Neutrophil (primary cell): Measurements from ENCODE around the gene HIVEP3.

Experiments
- H3K27ac ChIP-seq: fragments of 200-600 bp; sonication (generic); 2 replicates; pipeline ENCODE4 v1.5.1; 2016; ENCODE audit warnings: mild to moderate bottlenecking, moderate library complexity
- H3K27me3 ChIP-seq: fragments of 200-600 bp; sonication (generic); 2 replicates; pipeline ENCODE4 v1.6.0; 2016; ENCODE audit warnings: mild to moderate bottlenecking
- H3K36me3 ChIP-seq: fragments of 200-600 bp; sonication (generic); 2 replicates; pipeline ENCODE4 v1.5.1; 2017
- H3K4me1 ChIP-seq, 2 experiments: fragments of 200-600 bp in 1 of 2; sonication (generic) in 1 of 2; 1 replicate in 1 of 2; 2 replicates in 1 of 2; pipeline versions ENCODE4 v1.5.1 to v1.6.1; 2013 to 2016; ENCODE audit warnings: low read depth in 1 of 2, low read length in 1 of 2, mild to moderate bottlenecking in 1 of 2, moderate library complexity in 1 of 2; ENCODE audit not compliant: control insufficient read depth in 1 of 2, insufficient read depth in 1 of 2
- H3K4me3 ChIP-seq, 2 experiments: fragments of 200-600 bp in 1 of 2; sonication (generic) in 1 of 2; 1 replicate in 1 of 2; 2 replicates in 1 of 2; pipeline ENCODE4 v1.5.1; 2013 to 2016; ENCODE audit warnings: low read depth in 1 of 2, low read length in 1 of 2, mild to moderate bottlenecking in 1 of 2, moderate library complexity in 1 of 2
- H3K9me3 ChIP-seq: fragments of 200-600 bp; sonication (generic); 2 replicates; pipeline ENCODE4 v1.5.1; 2016
- TF ChIP-seq, protein P1 (sequence below): fragments of 200-600 bp; sonication (generic); IDR thresholded peaks from 2 replicates; pipeline ENCODE4 v1.5.1; 2016; ENCODE audit warnings: antibody characterized with exemption

The HIVEP3 gene

DNA sequence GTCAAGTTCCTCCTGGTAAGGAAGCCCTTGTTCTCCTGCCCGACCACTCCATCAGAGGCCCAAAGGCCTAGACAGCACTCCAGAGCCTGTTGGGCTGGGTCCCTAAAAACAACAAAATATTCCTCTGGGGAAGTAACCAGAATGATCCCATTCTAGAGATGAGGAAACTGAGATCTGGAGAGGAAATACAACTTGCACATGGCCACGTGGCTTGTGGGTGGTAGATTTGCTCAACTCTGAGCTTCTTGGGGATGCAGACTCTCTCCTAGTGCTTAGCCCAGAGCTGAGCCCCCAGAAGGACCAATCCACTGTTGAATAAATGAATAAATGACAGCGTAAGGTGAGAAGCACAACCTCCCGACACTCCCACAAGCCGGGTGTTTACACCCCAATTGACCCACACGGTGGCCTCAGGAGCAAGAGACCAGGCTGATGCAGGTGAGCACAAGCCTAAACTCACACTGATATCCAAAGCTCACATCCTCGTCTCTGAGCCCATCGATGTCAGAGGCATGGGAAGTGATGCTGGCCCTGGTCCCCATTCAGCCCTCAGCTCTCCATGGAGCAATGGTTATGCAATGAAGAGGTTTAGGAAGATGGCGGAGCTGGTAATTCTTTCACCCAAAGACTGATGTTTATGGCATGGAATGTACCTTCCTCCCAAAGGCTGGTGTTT is 261.8 kb downstream of the HIVEP3 start:
- H3K4me1 ChIP-seq: peaks cover 18 to 21% of the 10 kb centered on the region in 2 experiments
- TF ChIP-seq, protein P1, sequence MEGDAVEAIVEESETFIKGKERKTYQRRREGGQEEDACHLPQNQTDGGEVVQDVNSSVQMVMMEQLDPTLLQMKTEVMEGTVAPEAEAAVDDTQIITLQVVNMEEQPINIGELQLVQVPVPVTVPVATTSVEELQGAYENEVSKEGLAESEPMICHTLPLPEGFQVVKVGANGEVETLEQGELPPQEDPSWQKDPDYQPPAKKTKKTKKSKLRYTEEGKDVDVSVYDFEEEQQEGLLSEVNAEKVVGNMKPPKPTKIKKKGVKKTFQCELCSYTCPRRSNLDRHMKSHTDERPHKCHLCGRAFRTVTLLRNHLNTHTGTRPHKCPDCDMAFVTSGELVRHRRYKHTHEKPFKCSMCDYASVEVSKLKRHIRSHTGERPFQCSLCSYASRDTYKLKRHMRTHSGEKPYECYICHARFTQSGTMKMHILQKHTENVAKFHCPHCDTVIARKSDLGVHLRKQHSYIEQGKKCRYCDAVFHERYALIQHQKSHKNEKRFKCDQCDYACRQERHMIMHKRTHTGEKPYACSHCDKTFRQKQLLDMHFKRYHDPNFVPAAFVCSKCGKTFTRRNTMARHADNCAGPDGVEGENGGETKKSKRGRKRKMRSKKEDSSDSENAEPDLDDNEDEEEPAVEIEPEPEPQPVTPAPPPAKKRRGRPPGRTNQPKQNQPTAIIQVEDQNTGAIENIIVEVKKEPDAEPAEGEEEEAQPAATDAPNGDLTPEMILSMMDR: no peak
- H3K9me3 ChIP-seq: no peaks in the 10 kb centered on the region
- H3K4me3 ChIP-seq: no peak overlapping the region
- H3K27me3 ChIP-seq: peaks cover 31% of the 10 kb centered on the region
- no peaks in the 10 kb centered on the region for H3K36me3 ChIP-seq
- no peak overlapping the region for H3K27ac ChIP-seq

DNA sequence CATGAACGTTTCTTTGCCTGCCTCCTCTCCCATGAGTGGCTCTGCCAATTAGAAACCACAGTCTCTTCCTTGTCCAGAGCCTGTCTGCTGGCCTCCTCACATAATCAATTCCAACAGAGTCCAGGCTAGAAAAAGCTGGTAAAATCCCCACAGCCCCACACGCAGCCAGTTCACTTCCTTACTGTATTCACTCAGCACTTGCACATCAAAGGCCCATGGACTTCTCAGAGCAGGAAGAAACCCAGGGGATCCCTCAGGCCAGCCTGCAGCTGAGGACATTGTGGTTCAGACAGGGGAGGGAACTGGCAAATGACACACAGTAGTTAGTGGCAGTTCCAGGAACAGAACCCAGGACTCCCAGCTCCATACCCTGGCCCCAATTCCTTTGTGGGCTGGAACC is 262.7 kb downstream of the HIVEP3 start:
- H3K4me3 ChIP-seq: no peak overlapping the region
- H3K27me3 ChIP-seq: peaks cover 22% of the 10 kb centered on the region
- no peaks in the 10 kb centered on the region for H3K9me3 ChIP-seq
- peaks cover 9 to 12% of the 10 kb centered on the region in 2 experiments for H3K4me1 ChIP-seq
- no peaks in the 10 kb centered on the region for H3K36me3 ChIP-seq
- TF ChIP-seq, protein P1: no peak
- H3K27ac ChIP-seq: no peak overlapping the region

- TF ChIP-seq, protein P1: no peak
- H3K4me1 ChIP-seq: peaks cover 9 to 12% of the 10 kb centered on the region in 2 experiments
Measured at GRCh38 chr1:41655632-41656031, 263.1 kb downstream of the HIVEP3 start.

DNA sequence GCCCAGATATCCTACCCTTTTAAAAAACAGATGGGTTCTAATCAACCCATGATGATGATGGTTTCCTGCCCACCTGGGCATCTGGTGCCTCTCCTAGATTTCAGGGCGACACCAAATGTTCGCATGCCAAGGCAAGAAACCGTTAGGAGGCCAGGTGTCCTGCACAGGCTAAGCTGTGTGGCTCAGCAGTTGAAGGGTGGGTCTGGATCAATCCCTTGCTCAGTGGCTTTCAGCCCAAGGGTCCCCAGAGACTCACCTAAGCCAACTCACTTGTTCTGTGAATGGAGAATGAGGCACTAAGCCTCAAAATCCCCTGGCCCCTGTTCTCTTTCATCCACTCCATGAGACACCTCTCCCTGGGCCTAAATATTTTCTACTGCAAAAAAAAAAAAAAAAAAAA is 265.1 kb downstream of the HIVEP3 start:
- Histone ChIP-seq H3K4me1 (peaks cover 7 to 9% of the 10 kb centered on the region in 2 experiments), H3K27ac (no peak overlapping the region), H3K36me3 (no peaks in the 10 kb centered on the region), H3K4me3 (no peak overlapping the region), H3K9me3 (no peaks in the 10 kb centered on the region), H3K27me3 (no peaks in the 10 kb centered on the region)
- TF ChIP-seq, protein P1: no peak

More at GRCh38 chr1:41655632-41656031, 263.1 kb downstream of the HIVEP3 start:
- Histone ChIP-seq H3K27me3 (peaks cover 18% of the 10 kb centered on the region), H3K27ac (no peak overlapping the region), H3K36me3 (no peaks in the 10 kb centered on the region), H3K4me3 (no peak overlapping the region), H3K9me3 (no peaks in the 10 kb centered on the region)

GRCh38 chr1:41652384-41653265 is 266.1 kb downstream of the HIVEP3 start:
- no peaks in the 10 kb centered on the region for H3K4me1 ChIP-seq
- H3K4me3 ChIP-seq: no peak overlapping the region
- H3K27ac ChIP-seq: no peak overlapping the region
- H3K27me3 ChIP-seq: no peaks in the 10 kb centered on the region
- TF ChIP-seq, protein P1: no peak
- H3K9me3 ChIP-seq: no peaks in the 10 kb centered on the region
- H3K36me3 ChIP-seq: no peaks in the 10 kb centered on the region
